IMR-90 (cell line): ENCODE results near the gene JPH4. TPM values are rescaled to one million over a fixed set of nuclear protein-coding genes. Genes with fewer than 3 reads are reported as not detected.

Experiments
- ATAC-seq: fragments of 200-7000 bp; cut with Tn5 transposase; 2 replicates; pipeline ENCODE4 v1.9.1; 2020; ENCODE audit warnings: low read depth, mild to moderate bottlenecking, moderate library complexity
- BruUV-seq: library from RNA; stranded (reverse); fragments of 400-500 nt; replicated peaks from 2 replicates; lab custom pipeline; 2021; lab: Mats Ljungman, UMichigan
- CTCF ChIA-PET: fragments of 300-600 bp; formaldehyde crosslinking; extraction: SDS; loops from one replicate; lab custom pipeline; 2021; ENCODE audit warnings: antibody characterized with exemption; lab: Yijun Ruan, JAX
- POLR2A ChIA-PET: fragments of 300-600 bp; sonication (Branson Sonifier 250); formaldehyde crosslinking; loops from one replicate; lab custom pipeline; 2022; ENCODE audit warnings: antibody characterized with exemption; ENCODE audit not compliant: unreplicated experiment; lab: Charles Lee
- DNase-seq: peaks from one replicate; pipeline ENCODE4 v3.0.0; 2013
- H2AFZ ChIP-seq: replicated peaks from 2 replicates; pipeline ENCODE3; 2013; ENCODE audit warnings: low read length, mild to moderate bottlenecking; ENCODE audit not compliant: poor library complexity
- H2AK5ac ChIP-seq: 2 replicates; pipeline ENCODE4 v1.6.1; 2013; ENCODE audit warnings: low read depth, low read length, inconsistent platforms
- H2AK9ac ChIP-seq: replicated peaks from 2 replicates; pipeline ENCODE3; 2013; ENCODE audit warnings: mild to moderate bottlenecking, low read depth, low read length, moderate library complexity; ENCODE audit not compliant: poor library complexity
- H2BK120ac ChIP-seq: 2 replicates; pipeline ENCODE4 v1.6.1; 2013; ENCODE audit warnings: low read depth, low read length, inconsistent platforms
- H2BK15ac ChIP-seq: 3 replicates; pipeline ENCODE4 v1.6.1; 2013; ENCODE audit warnings: low read depth, low read length, inconsistent platforms
- H2BK20ac ChIP-seq: 2 replicates; pipeline ENCODE4 v1.6.1; 2013; ENCODE audit warnings: low read depth, mild to moderate bottlenecking, inconsistent platforms, low read length, moderate library complexity
- H2BK5ac ChIP-seq: 2 replicates; pipeline ENCODE4 v1.6.1; 2013; ENCODE audit warnings: mild to moderate bottlenecking, low read depth, low read length, inconsistent platforms; ENCODE audit not compliant: poor library complexity, severe bottlenecking
- H3K14ac ChIP-seq: replicated peaks from 2 replicates; pipeline ENCODE4 v1.6.1; 2013; ENCODE audit warnings: low read depth, low read length, inconsistent platforms
- H3K18ac ChIP-seq: 2 replicates; pipeline ENCODE4 v1.6.1; 2013; ENCODE audit warnings: low read depth, low read length, control low read depth
- H3K23ac ChIP-seq: 2 replicates; pipeline ENCODE4 v1.6.1; 2013; ENCODE audit warnings: low read depth, low read length, inconsistent platforms
- H3K27ac ChIP-seq: 2 replicates; pipeline ENCODE4 v1.5.1; 2013; ENCODE audit warnings: mild to moderate bottlenecking, control low read depth, low read length; ENCODE audit not compliant: insufficient read depth
- H3K27me3 ChIP-seq: 2 replicates; pipeline ENCODE4 v1.6.1; 2013; ENCODE audit warnings: low read length; ENCODE audit not compliant: control insufficient read depth, insufficient read depth
- H3K36me3 ChIP-seq: 2 replicates; pipeline ENCODE4 v1.6.1; 2013; ENCODE audit warnings: low read length, mixed read lengths; ENCODE audit not compliant: control insufficient read depth, insufficient read depth
- H3K4ac ChIP-seq: 2 replicates; pipeline ENCODE4 v1.6.1; 2013; ENCODE audit warnings: low read depth, low read length, inconsistent platforms
- H3K4me1 ChIP-seq: 2 replicates; pipeline ENCODE4 v1.6.1; 2013; ENCODE audit warnings: low read length, mixed read lengths; ENCODE audit not compliant: control insufficient read depth, insufficient read depth
- H3K4me2 ChIP-seq: 2 replicates; pipeline ENCODE4 v1.6.1; 2013; ENCODE audit warnings: low read depth, mild to moderate bottlenecking, control low read depth, low read length, moderate library complexity
- H3K4me3 ChIP-seq: 2 replicates; pipeline ENCODE4 v1.5.1; 2013; ENCODE audit warnings: low read depth, mild to moderate bottlenecking, control low read depth, low read length, moderate library complexity; ENCODE audit not compliant: insufficient read depth
- H3K56ac ChIP-seq: 2 replicates; pipeline ENCODE4 v1.6.1; 2013; ENCODE audit warnings: low read length, inconsistent platforms; ENCODE audit not compliant: insufficient read depth; ENCODE audit errors: extremely low read depth
- H3K79me1 ChIP-seq, 2 experiments: 2 replicates each; pipeline ENCODE4 v1.6.1; 2013; ENCODE audit warnings: low read length in 2 of 2, inconsistent platforms in 1 of 2, low read depth in 1 of 2
- H3K9ac ChIP-seq: 2 replicates; pipeline ENCODE4 v1.6.1; 2013; ENCODE audit warnings: low read depth, low read length, control low read depth
- H3K9me1 ChIP-seq: 2 replicates; pipeline ENCODE4 v1.6.1; 2013; ENCODE audit warnings: low read length, inconsistent platforms; ENCODE audit not compliant: insufficient read depth
- H3K9me3 ChIP-seq: 2 replicates; pipeline ENCODE4 v1.6.1; 2013; ENCODE audit warnings: low read length; ENCODE audit not compliant: control insufficient read depth, insufficient read depth
- H4K20me1 ChIP-seq: 2 replicates; pipeline ENCODE4 v1.6.1; 2013; ENCODE audit warnings: low read length, inconsistent platforms; ENCODE audit not compliant: insufficient read depth
- H4K5ac ChIP-seq: 2 replicates; pipeline ENCODE4 v1.6.1; 2013; ENCODE audit warnings: mild to moderate bottlenecking, low read depth, low read length, control low read depth
- H4K8ac ChIP-seq, 2 experiments: 2 replicates each; pipeline ENCODE4 v1.6.1; 2013; ENCODE audit warnings: low read depth in 2 of 2, low read length in 2 of 2, control low read depth in 1 of 2, inconsistent platforms in 1 of 2
- H4K91ac ChIP-seq: 2 replicates; pipeline ENCODE4 v1.6.1; 2013; ENCODE audit warnings: low read depth, low read length, inconsistent platforms; ENCODE audit not compliant: insufficient read depth
- BHLHE40 ChIP-seq: fragments of 150-350 bp; IDR thresholded peaks from 2 replicates; pipeline ENCODE4 v1.6.1; 2016; ENCODE audit warnings: mild to moderate bottlenecking, low read depth, low read length
- CEBPB ChIP-seq: IDR thresholded peaks from 2 replicates; pipeline ENCODE4 v1.6.1; 2012; ENCODE audit warnings: low read depth, low read length, improper control_type of control experiment
- CHD1 ChIP-seq: IDR thresholded peaks from 2 replicates; pipeline ENCODE4 v1.6.1; 2012; ENCODE audit warnings: low read depth, low read length, improper control_type of control experiment
- CTCF ChIP-seq: conservative IDR thresholded peaks from 2 replicates; pipeline ENCODE4 v1.5.1; 2012; ENCODE audit warnings: mild to moderate bottlenecking, low read depth, low read length, improper control_type of control experiment
- ELK1 ChIP-seq: fragments of 150-350 bp; IDR thresholded peaks from 2 replicates; pipeline ENCODE4 v1.6.1; 2016; ENCODE audit warnings: low read depth, mild to moderate bottlenecking, low read length, moderate library complexity, borderline replicate concordance
- FOS ChIP-seq: fragments of 150-350 bp; IDR thresholded peaks from 2 replicates; pipeline ENCODE4 v1.6.1; 2016; ENCODE audit warnings: low read depth, low read length
- MAFK ChIP-seq: IDR thresholded peaks from 2 replicates; pipeline ENCODE4 v1.6.1; 2012; ENCODE audit warnings: low read depth, low read length, improper control_type of control experiment
- MAZ ChIP-seq: IDR thresholded peaks from 2 replicates; pipeline ENCODE4 v1.6.1; 2012; ENCODE audit warnings: low read depth, mild to moderate bottlenecking, low read length, improper control_type of control experiment, moderate library complexity, borderline replicate concordance
- MXI1 ChIP-seq: IDR thresholded peaks from 2 replicates; pipeline ENCODE4 v1.6.1; 2012; ENCODE audit warnings: low read depth, mild to moderate bottlenecking, low read length, moderate library complexity, borderline replicate concordance
- NFE2L2 ChIP-seq: fragments of 150-350 bp; IDR thresholded peaks from 2 replicates; pipeline ENCODE4 v1.6.1; 2016; ENCODE audit warnings: low read depth, mild to moderate bottlenecking, low read length
- POLR2A ChIP-seq: IDR thresholded peaks from 2 replicates; pipeline ENCODE4 v1.6.1; 2012; ENCODE audit warnings: mild to moderate bottlenecking, low read depth, low read length
- RAD21 ChIP-seq: IDR thresholded peaks from 2 replicates; pipeline ENCODE4 v1.6.1; 2012; ENCODE audit warnings: low read length, improper control_type of control experiment
- RCOR1 ChIP-seq: IDR thresholded peaks from 2 replicates; pipeline ENCODE4 v1.6.1; 2012; ENCODE audit warnings: mild to moderate bottlenecking, low read length, improper control_type of control experiment; ENCODE audit not compliant: insufficient replicate concordance
- RFX5 ChIP-seq: IDR thresholded peaks from 2 replicates; pipeline ENCODE4 v1.8.0; 2012; ENCODE audit warnings: low read depth, mild to moderate bottlenecking, low read length, moderate library complexity
- SMC3 ChIP-seq: fragments of 150-350 bp; IDR thresholded peaks from 2 replicates; pipeline ENCODE4 v1.6.1; 2016; ENCODE audit warnings: low read depth, mild to moderate bottlenecking, antibody characterized with exemption, low read length, moderate library complexity
- USF2 ChIP-seq: fragments of 150-350 bp; IDR thresholded peaks from 2 replicates; pipeline ENCODE4 v1.6.1; 2017; ENCODE audit warnings: mild to moderate bottlenecking, antibody characterized with exemption, low read length, low read depth
- WGBS, 2 experiments: methylation state at CpG; one replicate each; pipeline versions ENCODE4 v1.1.5 to v1.1.7; 2013; ENCODE audit warnings: missing lambda C conversion rate in 2 of 2; ENCODE audit not compliant: insufficient read length in 1 of 2; ENCODE audit errors: extremely low coverage in 2 of 2; 5-methylcytosine and 5-hydroxymethylcytosine counted together
- dilution Hi-C: fragments of 300-500 bp; cut with HindIII; formaldehyde crosslinking; loops from one replicate; pipeline ENCODE4 v1.14.3; 2018; ENCODE audit warnings: low sequenced_read_pairs; ENCODE audit not compliant: unreplicated experiment
- in situ Hi-C: fragments of 300-500 bp; cut with MboI; formaldehyde crosslinking; loops from 3 replicates; pipeline ENCODE4 v1.14.3; 2019; ENCODE audit warnings: low sequenced_read_pairs, inconsistent platforms, mixed read lengths
- intact Hi-C: fragments of 100-400 bp; cut with micrococcal nuclease; formaldehyde crosslinking; loops from 2 replicates; pipeline ENCODE4 v1.10.0; 2022
- polyA plus RNA-seq, 3 experiments: library from polyadenylated mRNA; depleted of rRNA; stranded (reverse); fragments of >200 nt; gene quantifications; 2 replicates each; pipeline ENCODE4 v1.2.3, GENCODE V29; 2012; ENCODE audit warnings: low replicate concordance in 1 of 3
- total RNA-seq: library from RNA; depleted of rRNA; stranded (reverse); fragments of >200 nt; gene quantifications from 2 replicates; pipeline ENCODE4 v1.2.3, GENCODE V29; 2012

JPH4 gene
- total and polyA plus RNA-seq, 2 of the 4 experiments (the other 2 are of a cell fraction), result not detected

GRCh38 chr14:23580948-23581281 is 2.3 kb upstream of the JPH4 start:
- Histone ChIP-seq H2AFZ (no peak overlapping the region), H3K9me1 (no peaks in the 10 kb centered on the region), H4K8ac (no peak overlapping the region), H4K91ac (no peak overlapping the region), H2AK5ac (no peak overlapping the region), H3K4me3 (no peak overlapping the region), H3K27ac (no peak overlapping the region), H3K9me3 (no peaks in the 10 kb centered on the region; the same call in 1 of the 2 replicates), H3K4me2 (no peak overlapping the region), H3K56ac (no peak overlapping the region), H3K36me3 (no peaks in the 10 kb centered on the region), H4K5ac (no peak overlapping the region), H3K14ac (no peak overlapping the region), H4K20me1 (no peaks in the 10 kb centered on the region; the same call in 1 of the 2 replicates), H2BK15ac (no peak overlapping the region), H3K4ac (no peak overlapping the region), H3K27me3 (peaks cover 42% of the 10 kb centered on the region), H2BK120ac (no peak overlapping the region), H3K18ac (no peak overlapping the region), H3K4me1 (no peaks in the 10 kb centered on the region), H3K9ac (no peak overlapping the region), H2BK20ac (no peak overlapping the region), H2AK9ac (no peak overlapping the region), H3K79me1 (no peaks in the 10 kb centered on the region), H3K23ac (no peak overlapping the region), H2BK5ac (no peak overlapping the region)
- no peak for TF ChIP-seq MAFK
- no peak for TF ChIP-seq CTCF
- TF ChIP-seq MXI1, result no peak
- TF ChIP-seq MAZ, result no peak
- no peak for TF ChIP-seq CHD1
- no peak for TF ChIP-seq ELK1
- no peak for TF ChIP-seq SMC3
- no peak for TF ChIP-seq RCOR1
- TF ChIP-seq RFX5, result no peak
- no peak for TF ChIP-seq RAD21
- TF ChIP-seq POLR2A, result no peak
- no peak for TF ChIP-seq USF2
- TF ChIP-seq FOS, result no peak
- no peak for TF ChIP-seq NFE2L2
- no peak for TF ChIP-seq CEBPB
- TF ChIP-seq BHLHE40, result no peak
- intact Hi-C loops, result no loop called here
- in situ Hi-C loops, result no loop called here
- ChIA-PET CTCF (no interaction called here), POLR2A (no interaction called here)
- BruUV-seq, result no TSS peak
- DNase-seq, result no peak
- 100% methylated on average over 1 of the region's 8 CpGs; no CpG with 5 or more reads in 1 of the 2 experiments for WGBS, 2 experiments
- ATAC-seq, result no peak
- dilution Hi-C loops, result no loop called here
